K562 (cell line): Measurements from ENCODE around the gene TSHR. TPM values are rescaled to one million over a fixed set of nuclear protein-coding genes. Genes with fewer than 3 reads are reported as not detected.

Source experiments
- DPF2 ChIP-seq: fragments of 450-650 bp; IDR thresholded peaks from 2 replicates; pipeline ENCODE4 v1.6.1; 2016
- FIP1L1 ChIP-seq: fragments of 200-400 bp; formaldehyde crosslinking; IDR thresholded peaks from 2 replicates; pipeline ENCODE4 v1.6.1; 2018; ENCODE audit warnings: mild to moderate bottlenecking, low read depth, low read length; ENCODE audit not compliant: poor library complexity, severe bottlenecking
- HDAC8 ChIP-seq: fragments of 450-650 bp; IDR thresholded peaks from 2 replicates; pipeline ENCODE4 v1.6.1; 2016; ENCODE audit warnings: mild to moderate bottlenecking, missing genetic modification characterization, moderate library complexity, missing compliant biosample characterization
- HMGN3 ChIP-seq: IDR thresholded peaks from 2 replicates; pipeline ENCODE4 v1.6.1; 2011; ENCODE audit warnings: borderline replicate concordance, low read depth, mild to moderate bottlenecking, mixed read lengths, low read length; ENCODE audit not compliant: insufficient read length; ENCODE audit errors: extremely low read depth
- KAT2B ChIP-seq: IDR thresholded peaks from one replicate; pipeline ENCODE4 v1.6.1; 2012; ENCODE audit warnings: low read depth, mild to moderate bottlenecking, control low read depth, inconsistent platforms, low read length, moderate library complexity
- MAZ ChIP-seq, 2 experiments: fragments of 450-650 bp in 1 of 2; sonication (generic) in 1 of 2; formaldehyde crosslinking; IDR thresholded peaks in 1 of 2; conservative IDR thresholded peaks in 1 of 2; 2 replicates each; pipeline versions ENCODE4 v1.4.0 to v1.5.0; 2020; ENCODE audit warnings: mild to moderate bottlenecking in 1 of 2, missing genetic modification reagents in 1 of 2
- NFE2 ChIP-seq: IDR thresholded peaks from 2 replicates; pipeline ENCODE4 v1.6.1; 2014; ENCODE audit warnings: antibody characterized with exemption, low read depth
- RBM22 ChIP-seq: fragments of 200-400 bp; formaldehyde crosslinking; IDR thresholded peaks from 2 replicates; pipeline ENCODE4 v1.6.1; 2018; ENCODE audit warnings: low read length, low read depth; ENCODE audit not compliant: poor library complexity, severe bottlenecking
- RCOR1 ChIP-seq, 2 experiments: IDR thresholded peaks; 2 replicates each; pipeline ENCODE4 v1.6.1; 2012; ENCODE audit warnings: low read depth in 2 of 2, low read length in 2 of 2, borderline replicate concordance in 1 of 2, improper control_type of control experiment in 1 of 2
- SRF ChIP-seq, 2 experiments: fragments of 250-450, 450-650 bp in 1 of 2; sonication (Bioruptor Pico) in 1 of 2; sonication (generic) in 1 of 2; formaldehyde crosslinking; IDR thresholded peaks; 2 replicates each; pipeline versions ENCODE4 v1.5.0 to v1.5.1; 2020 to 2022; ENCODE audit warnings: mild to moderate bottlenecking in 1 of 2, missing genetic modification reagents in 1 of 2
- TAF1 ChIP-seq: IDR thresholded peaks from 2 replicates; pipeline ENCODE4 v1.6.1; 2011; ENCODE audit warnings: mild to moderate bottlenecking, low read length, moderate library complexity; ENCODE audit not compliant: insufficient read depth, control insufficient read depth, severe bottlenecking; ENCODE audit errors: extremely low read depth
- TAF9B ChIP-seq: fragments of 450-650 bp; IDR thresholded peaks from 2 replicates; pipeline ENCODE4 v1.6.1; 2018; ENCODE audit warnings: mild to moderate bottlenecking; ENCODE audit not compliant: partially characterized antibody
- ZBTB7A ChIP-seq: IDR thresholded peaks from 2 replicates; pipeline ENCODE4 v1.6.1; 2011; ENCODE audit warnings: low read depth, mild to moderate bottlenecking, low read length, moderate library complexity, borderline replicate concordance; ENCODE audit not compliant: control insufficient read depth
- ZNF133 ChIP-seq: fragments of 250-450 bp; sonication (Bioruptor Pico); IDR thresholded peaks from 2 replicates; pipeline ENCODE4 v1.4.0; 2020; ENCODE audit warnings: mild to moderate bottlenecking
- ZNF311 ChIP-seq: fragments of 250-450 bp; sonication (Bioruptor Pico); IDR thresholded peaks from 2 replicates; pipeline ENCODE4 v1.4.0; 2020; ENCODE audit warnings: mild to moderate bottlenecking, moderate library complexity
- ZNF57 ChIP-seq: fragments of 450-650 bp; formaldehyde crosslinking; IDR thresholded peaks from 2 replicates; pipeline ENCODE4 v1.4.0; 2020; ENCODE audit warnings: mild to moderate bottlenecking, moderate library complexity
- polyA plus RNA-seq, 8 experiments: library from polyadenylated mRNA; depleted of rRNA in 4 of 8; stranded (reverse) in 5 of 8; unstranded in 3 of 8; fragments of >200 nt; fragmentation: Nextera tagmentation in 2 of 8; fragmentation: Illumina TruSeq in 1 of 8; extraction: Ambion mirVana in 2 of 8; extraction: Trizol in 1 of 8; gene quantifications; 2 replicates each; pipeline versions ENCODE4 v1.2.1 to v1.2.3, GENCODE V29; 2011 to 2014; ENCODE audit warnings: inconsistent platforms in 1 of 8, missing spikeins in 1 of 8
- total RNA-seq, 7 experiments: library from RNA; depleted of rRNA in 6 of 7; stranded (reverse); fragments of >200 nt in 6 of 7; fragmentation: Illumina TruSeq in 2 of 7; extraction: Trizol in 2 of 7; gene quantifications; 2 replicates each; pipeline versions ENCODE4 v1.2.1 to v1.2.3, GENCODE V29; 2011 to 2021; ENCODE audit warnings: low replicate concordance in 1 of 7
- TF ChIP-seq, protein P1 (sequence below): sonication (generic); formaldehyde crosslinking; IDR thresholded peaks from 2 replicates; pipeline ENCODE4 v1.8.0; 2023; ENCODE audit warnings: missing genetic modification reagents, mild to moderate bottlenecking, borderline replicate concordance
- TF ChIP-seq, protein P2 (sequence below): fragments of 450-650 bp; IDR thresholded peaks from 2 replicates; pipeline ENCODE4 v1.6.1; 2016
- TF ChIP-seq, protein P3 (sequence below): fragments of 450-650 bp; IDR thresholded peaks from 2 replicates; pipeline ENCODE4 v1.7.1; 2018; ENCODE audit warnings: mild to moderate bottlenecking, low read depth; ENCODE audit not compliant: partially characterized antibody

The TSHR gene
- total and polyA plus RNA-seq, 9 of the 15 experiments (the other 6 are each of a cell fraction or from before 2014, with no cell fraction given) = 0.01 to 0.10 TPM; not detected in 7

DNA sequence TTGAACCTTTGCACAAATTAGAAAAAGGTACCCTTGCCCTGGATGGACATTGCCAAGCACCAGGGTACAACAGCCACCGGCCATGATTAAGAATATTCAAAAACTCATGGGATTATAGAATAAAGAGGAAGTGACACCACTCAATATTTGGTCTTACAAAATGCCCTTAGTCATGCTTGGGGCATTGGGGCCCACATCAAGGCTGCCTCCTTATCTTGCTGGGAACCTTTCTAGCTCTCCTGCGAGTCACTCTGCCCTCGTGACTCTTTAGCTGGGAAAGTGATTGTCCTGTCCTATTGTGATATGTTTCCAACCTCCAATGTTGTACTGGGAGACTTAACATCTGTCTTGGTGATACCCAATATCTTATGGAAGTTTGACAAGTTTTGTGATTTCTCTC lies 207.5 kb downstream of the TSHR start (continued):
- TF ChIP-seq MAZ (CRISPR knock-in tag; conservative IDR thresholded peaks at IDR 0.05 in 1 of 2, IDR thresholded peaks at IDR 0.05 in 1 of 2) = no peak
- no peak for TF ChIP-seq RBM22
- TF ChIP-seq DPF2 = peak; percentile 35
- TF ChIP-seq, protein P1, sequence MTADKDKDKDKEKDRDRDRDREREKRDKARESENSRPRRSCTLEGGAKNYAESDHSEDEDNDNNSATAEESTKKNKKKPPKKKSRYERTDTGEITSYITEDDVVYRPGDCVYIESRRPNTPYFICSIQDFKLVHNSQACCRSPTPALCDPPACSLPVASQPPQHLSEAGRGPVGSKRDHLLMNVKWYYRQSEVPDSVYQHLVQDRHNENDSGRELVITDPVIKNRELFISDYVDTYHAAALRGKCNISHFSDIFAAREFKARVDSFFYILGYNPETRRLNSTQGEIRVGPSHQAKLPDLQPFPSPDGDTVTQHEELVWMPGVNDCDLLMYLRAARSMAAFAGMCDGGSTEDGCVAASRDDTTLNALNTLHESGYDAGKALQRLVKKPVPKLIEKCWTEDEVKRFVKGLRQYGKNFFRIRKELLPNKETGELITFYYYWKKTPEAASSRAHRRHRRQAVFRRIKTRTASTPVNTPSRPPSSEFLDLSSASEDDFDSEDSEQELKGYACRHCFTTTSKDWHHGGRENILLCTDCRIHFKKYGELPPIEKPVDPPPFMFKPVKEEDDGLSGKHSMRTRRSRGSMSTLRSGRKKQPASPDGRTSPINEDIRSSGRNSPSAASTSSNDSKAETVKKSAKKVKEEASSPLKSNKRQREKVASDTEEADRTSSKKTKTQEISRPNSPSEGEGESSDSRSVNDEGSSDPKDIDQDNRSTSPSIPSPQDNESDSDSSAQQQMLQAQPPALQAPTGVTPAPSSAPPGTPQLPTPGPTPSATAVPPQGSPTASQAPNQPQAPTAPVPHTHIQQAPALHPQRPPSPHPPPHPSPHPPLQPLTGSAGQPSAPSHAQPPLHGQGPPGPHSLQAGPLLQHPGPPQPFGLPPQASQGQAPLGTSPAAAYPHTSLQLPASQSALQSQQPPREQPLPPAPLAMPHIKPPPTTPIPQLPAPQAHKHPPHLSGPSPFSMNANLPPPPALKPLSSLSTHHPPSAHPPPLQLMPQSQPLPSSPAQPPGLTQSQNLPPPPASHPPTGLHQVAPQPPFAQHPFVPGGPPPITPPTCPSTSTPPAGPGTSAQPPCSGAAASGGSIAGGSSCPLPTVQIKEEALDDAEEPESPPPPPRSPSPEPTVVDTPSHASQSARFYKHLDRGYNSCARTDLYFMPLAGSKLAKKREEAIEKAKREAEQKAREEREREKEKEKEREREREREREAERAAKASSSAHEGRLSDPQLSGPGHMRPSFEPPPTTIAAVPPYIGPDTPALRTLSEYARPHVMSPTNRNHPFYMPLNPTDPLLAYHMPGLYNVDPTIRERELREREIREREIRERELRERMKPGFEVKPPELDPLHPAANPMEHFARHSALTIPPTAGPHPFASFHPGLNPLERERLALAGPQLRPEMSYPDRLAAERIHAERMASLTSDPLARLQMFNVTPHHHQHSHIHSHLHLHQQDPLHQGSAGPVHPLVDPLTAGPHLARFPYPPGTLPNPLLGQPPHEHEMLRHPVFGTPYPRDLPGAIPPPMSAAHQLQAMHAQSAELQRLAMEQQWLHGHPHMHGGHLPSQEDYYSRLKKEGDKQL (CRISPR knock-in tag) = no peak
- TF ChIP-seq SRF (CRISPR knock-in tag; IDR thresholded peaks at IDR 0.05) = no peak
- TF ChIP-seq, protein P2, sequence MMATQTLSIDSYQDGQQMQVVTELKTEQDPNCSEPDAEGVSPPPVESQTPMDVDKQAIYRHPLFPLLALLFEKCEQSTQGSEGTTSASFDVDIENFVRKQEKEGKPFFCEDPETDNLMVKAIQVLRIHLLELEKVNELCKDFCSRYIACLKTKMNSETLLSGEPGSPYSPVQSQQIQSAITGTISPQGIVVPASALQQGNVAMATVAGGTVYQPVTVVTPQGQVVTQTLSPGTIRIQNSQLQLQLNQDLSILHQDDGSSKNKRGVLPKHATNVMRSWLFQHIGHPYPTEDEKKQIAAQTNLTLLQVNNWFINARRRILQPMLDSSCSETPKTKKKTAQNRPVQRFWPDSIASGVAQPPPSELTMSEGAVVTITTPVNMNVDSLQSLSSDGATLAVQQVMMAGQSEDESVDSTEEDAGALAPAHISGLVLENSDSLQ = 0 out of 2 replicates have a peak, but pooled peaks have one; percentile 9
- no peak for TF ChIP-seq TAF9B
- TF ChIP-seq ZNF57 (CRISPR knock-in tag) = no peak
- no peak for TF ChIP-seq ZBTB7A
- no peak for TF ChIP-seq KAT2B
- TF ChIP-seq ZNF311 = no peak
- TF ChIP-seq, protein P3, sequence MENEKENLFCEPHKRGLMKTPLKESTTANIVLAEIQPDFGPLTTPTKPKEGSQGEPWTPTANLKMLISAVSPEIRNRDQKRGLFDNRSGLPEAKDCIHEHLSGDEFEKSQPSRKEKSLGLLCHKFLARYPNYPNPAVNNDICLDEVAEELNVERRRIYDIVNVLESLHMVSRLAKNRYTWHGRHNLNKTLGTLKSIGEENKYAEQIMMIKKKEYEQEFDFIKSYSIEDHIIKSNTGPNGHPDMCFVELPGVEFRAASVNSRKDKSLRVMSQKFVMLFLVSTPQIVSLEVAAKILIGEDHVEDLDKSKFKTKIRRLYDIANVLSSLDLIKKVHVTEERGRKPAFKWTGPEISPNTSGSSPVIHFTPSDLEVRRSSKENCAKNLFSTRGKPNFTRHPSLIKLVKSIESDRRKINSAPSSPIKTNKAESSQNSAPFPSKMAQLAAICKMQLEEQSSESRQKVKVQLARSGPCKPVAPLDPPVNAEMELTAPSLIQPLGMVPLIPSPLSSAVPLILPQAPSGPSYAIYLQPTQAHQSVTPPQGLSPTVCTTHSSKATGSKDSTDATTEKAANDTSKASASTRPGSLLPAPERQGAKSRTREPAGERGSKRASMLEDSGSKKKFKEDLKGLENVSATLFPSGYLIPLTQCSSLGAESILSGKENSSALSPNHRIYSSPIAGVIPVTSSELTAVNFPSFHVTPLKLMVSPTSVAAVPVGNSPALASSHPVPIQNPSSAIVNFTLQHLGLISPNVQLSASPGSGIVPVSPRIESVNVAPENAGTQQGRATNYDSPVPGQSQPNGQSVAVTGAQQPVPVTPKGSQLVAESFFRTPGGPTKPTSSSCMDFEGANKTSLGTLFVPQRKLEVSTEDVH = no peak
- TF ChIP-seq RCOR1 (IDR thresholded peaks at IDR 0.05; ENCODE audit: borderline replicate concordance in 1 of 2, low read depth in 2 of 2, low read length in 2 of 2) = peak in 1 of 2 experiments; percentile 66; a peak in 2 of 4 replicates
- no peak for TF ChIP-seq HMGN3
- no peak for TF ChIP-seq FIP1L1
- no peak for TF ChIP-seq TAF1
- TF ChIP-seq HDAC8 (tag) = no peak
- peak; percentile 94 for TF ChIP-seq NFE2
- TF ChIP-seq ZNF133 = no peak
